ENCODE data around the gene HPS4.
"Not testable (repeated sequence)": the region's sequence is repeated elsewhere in the genome, so short reads cannot be mapped to it uniquely, and the experiment has no call there.

HPS4 gene

DNA sequence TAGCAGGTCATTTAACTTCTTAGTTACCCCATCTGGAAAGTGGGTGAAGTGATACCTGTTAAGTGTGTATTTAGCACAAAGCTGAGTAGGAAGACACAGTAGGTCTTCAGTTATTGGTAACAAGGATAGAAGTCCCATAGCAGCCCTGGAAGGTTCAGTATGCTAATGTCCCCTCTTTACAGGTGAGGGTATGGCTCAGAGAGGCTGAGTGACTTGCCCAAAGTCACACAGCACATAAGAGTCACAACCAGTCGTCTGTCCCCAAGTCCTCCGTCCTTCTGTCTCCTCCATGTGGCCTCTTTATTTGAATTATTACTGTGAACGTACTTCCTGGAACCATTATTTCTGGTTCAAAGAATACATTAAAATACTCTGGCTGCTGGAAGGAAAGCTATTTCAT is 44.0 kb downstream of the HPS4 start:
- DNase-seq = no peak

DNA sequence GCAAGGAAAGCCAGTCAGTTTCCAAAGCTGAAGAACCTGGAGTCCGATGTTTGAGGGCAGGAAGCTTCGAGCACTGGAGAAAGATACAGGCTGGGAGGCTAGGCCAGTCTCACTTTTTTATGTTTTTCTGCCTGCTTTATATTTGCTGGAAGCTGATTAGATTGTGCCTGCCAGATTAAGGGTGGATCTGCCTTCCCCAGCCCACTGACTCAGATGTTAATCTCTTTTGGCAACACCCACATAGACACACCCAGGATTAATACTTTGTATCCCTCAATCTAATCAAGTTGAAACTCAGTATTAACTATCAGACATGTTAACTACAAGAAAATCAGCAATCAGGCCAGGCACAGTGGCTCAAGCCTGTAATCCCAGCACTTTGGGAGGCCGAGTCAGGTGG is 44.8 kb downstream of the HPS4 start:
- not testable (repeated sequence) for DNase-seq

DNA sequence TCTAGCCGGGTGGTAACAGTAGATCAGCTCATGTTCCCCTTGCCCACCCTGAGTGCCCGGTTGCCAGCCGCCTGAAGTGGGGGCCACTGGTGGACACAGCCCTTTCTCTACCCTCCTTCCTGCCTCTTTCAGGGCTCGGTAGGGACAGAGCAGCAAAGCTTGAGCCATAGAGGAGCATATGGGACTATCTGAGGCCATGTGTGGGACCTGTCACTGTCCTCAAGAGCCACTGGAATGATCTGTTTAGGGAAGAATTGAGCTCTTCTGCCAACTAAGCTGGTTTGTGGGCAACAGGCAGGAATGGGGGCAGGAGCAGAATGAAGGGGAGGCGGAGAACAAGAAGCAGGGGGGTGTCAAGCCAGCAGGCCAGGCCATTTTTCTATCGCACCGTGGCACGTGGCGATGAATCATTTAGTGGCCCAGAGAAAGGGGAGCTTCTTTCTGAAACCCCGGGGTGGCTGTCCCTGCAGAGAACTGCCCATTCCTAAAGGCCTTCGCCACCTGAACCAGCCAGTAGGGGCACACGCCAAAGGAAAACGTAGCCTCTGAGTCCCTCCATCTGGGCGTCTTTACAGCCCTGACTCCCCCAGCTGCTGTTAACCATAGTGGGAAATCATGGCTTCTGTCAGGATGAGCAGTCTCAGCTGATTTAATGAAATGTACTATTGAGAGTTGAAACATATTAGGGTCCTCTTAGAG is 45.7 kb downstream of the HPS4 start:
- no peak for DNase-seq

DNA sequence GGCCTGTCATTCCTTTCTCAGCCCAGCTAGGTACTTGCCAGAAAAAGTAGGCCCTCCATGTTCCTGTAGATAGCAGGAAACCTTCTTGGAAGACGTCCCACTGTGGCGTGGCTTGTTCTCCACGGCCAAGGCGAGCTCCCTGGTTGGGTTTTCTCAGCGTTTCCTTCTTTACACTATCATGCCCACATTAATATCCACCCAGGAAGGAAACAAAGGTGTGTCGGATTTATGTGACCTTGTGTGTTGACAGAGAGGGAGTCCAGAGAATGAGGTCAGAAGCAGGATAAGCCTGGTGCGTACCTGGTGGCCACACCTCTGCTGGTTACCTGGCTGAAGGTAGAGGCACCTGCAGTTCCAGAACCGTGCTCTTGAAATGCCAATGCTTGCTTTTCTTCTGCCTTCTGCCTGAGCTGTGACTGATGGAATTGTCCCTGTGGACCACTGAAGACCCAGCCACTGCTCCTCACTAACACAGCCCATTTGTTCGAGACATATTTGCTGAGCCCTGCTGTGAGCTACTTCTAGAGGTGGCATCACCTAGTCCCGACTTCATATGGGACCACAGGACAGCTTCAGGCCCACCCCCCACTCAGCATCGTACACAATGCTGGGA is 46.6 kb downstream of the HPS4 start:
- DNase-seq = no peak

DNA sequence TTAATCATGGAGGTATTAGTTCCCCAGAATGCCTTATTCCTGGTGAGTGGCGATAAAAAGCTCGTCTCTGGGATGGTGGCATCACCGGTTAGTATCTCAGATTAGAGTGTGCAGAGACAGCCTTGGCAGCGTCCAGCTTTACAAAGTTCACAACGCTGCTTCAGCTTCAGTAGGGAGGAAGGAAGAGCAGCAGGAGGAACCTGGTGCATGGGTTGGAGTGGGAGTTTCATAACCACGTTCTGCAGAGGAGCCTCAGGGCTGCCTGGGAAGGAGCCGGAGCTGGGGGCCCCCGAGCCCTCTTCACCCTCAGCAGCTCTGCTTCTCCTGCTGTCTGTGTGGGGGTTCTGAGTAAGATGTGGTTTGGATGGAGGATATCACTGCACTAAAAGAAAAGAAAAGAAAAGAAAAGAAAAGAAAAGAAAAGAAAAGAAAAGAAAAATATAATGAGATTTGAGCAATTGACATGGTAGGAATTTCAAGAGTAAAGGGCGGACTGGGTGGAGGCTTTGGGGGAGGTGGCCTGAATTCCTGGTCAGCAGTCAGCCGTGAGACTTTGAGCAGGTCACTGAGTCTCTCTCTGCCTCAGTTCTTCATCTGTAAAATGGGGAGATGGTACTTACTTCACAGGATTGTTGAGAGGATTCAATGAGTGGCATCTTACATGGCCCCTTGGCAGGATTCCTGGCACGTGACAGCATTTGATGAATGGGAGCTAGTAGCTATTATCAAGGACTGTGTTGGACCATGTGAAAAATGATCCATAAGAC is 48.1 kb downstream of the HPS4 start:
- no peak for DNase-seq

DNA sequence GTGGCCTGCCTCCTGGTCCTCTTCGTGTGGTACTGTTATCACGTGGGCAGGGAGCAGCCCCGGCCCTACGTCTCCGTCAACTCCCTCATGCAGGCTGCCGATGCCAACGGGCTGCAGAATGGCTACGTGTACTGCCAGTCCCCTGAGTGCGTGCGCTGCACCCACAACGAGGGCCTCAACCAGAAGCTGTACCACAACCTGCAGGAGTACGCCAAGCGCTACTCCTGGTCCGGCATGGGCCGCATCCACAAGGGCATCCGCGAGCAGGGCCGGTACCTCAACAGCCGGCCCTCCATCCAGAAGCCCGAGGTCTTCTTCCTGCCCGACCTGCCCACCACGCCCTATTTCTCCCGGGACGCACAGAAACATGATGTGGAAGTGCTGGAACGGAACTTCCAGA is 49.8 kb downstream of the HPS4 start:
- no peak for DNase-seq

DNA sequence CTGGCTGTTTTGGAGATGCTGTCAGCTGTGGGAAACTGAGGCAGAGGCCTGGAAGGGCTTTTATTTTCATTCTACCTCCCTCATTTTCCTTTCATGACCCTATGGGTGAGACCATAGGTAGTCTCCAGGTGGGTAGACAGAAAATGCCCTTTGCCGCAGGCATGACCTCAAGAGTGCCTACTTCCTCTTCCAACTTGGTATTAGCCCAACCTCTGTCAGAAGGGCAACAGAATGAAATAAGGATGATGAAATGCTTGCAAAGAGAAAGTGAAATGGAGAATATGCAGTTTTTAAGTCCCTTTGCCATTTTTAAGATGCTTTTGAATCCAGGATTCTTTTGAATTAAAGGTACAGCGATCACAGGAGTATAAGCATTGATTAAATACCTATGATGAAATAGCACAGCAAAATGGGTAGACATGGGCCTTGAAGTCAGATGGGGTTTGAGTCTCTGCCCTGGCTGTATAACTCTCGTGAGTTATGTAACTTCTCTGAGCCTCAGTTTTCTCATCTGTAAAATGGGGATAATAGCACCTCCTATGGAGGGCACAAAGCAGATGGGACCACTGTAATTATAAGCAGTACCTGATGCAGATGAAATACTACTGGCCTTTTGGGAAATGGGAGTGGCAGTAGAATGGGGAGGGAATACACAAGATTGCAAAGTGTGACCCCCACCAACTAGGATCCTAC is 50.8 kb downstream of the HPS4 start:
- no peak for DNase-seq

DNA sequence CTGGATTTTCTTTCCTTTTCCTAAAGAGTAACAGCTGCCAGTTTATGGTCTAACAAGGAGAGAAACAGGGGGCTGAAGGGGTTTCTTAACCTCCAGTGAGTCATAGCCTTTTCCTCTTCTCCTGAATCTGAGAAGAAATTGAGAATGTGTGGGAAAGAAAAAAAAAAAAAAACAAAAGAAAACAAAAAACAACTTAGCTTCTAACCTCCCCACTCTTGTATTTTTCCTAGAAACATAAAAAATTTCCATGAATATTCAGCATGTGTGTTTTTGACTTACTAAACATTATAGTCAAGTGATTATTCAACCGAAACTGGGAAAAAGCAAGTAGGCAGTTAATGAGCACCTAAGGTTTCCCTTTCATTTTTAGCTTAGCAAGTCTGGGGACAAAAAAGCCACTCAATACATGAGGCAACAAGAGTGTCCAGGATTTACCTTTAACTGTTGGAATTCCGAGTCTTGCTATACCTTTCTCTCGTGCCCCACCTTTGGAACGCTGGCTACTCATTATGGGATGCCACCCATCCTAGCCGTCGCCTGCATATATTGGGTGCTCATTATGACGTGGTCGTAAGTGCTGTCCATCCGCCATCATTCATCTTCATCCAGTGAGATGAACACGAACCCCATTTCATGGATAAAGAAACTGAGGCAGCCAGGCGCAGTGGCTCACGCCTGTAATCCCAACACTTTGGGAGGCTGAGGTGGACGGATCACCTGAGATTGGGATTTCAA is 52.2 kb downstream of the HPS4 start:
- DNase-seq = no peak

DNA sequence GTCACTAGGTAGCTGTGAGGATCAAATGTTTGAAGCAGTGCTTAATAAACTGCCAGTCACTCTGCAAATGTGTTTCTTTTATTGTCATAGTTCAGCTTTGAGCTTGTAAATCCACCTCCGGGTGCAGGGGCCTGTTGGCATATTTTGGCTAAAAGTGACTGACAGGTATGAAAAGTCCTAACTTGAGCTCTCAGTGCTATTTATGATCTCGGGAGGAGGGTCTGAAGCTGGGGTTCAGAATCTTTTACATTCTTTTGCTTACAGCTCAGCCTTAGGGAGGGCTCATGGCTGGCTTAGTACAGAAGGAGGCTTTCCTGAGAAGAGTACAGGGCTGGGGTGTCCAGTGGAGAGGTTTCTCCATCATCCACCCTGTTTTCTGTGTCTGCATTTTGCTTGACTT is 53.0 kb downstream of the HPS4 start:
- no peak for DNase-seq

DNA sequence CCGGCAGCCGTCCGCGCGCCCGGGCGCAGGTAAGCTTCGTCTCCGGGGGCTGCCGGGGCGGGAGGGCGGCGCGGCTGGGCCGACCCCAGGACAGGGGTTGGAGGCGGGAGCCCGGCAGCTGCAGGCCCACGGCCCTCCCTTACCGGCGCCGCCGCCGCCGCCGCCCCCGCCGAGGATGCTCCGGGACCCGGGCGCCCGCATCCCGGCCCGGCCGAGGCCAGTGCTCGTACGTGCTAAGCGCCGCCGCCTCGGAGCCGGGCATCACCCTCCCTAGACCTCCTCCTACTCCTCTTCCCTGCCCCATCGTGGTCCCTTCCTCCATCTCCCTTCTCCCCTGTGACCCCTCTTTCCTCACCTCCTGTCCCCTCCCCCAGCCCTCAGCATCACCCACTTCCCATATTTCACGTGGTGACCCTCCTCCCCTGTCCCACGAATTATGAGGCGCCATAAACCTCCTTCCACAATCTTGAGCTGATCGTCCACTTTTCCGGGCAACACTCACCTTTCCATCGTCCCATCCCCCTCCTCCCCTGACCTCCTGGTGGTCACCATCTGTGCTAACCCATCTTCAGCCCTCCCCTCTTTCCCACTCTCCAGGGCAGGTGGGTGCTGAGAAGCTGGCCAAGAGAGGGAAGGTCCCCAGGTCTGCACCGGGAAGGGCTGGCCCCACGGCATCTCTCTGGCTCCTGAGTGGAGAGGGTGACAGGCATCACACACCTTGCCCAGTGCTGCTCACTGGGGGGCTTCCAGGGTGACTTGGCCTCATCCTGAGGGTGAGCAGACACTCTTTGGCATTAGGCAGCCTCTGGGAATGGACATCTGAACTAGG is 53.9 kb downstream of the HPS4 start:
- DNase-seq = no peak

DNA sequence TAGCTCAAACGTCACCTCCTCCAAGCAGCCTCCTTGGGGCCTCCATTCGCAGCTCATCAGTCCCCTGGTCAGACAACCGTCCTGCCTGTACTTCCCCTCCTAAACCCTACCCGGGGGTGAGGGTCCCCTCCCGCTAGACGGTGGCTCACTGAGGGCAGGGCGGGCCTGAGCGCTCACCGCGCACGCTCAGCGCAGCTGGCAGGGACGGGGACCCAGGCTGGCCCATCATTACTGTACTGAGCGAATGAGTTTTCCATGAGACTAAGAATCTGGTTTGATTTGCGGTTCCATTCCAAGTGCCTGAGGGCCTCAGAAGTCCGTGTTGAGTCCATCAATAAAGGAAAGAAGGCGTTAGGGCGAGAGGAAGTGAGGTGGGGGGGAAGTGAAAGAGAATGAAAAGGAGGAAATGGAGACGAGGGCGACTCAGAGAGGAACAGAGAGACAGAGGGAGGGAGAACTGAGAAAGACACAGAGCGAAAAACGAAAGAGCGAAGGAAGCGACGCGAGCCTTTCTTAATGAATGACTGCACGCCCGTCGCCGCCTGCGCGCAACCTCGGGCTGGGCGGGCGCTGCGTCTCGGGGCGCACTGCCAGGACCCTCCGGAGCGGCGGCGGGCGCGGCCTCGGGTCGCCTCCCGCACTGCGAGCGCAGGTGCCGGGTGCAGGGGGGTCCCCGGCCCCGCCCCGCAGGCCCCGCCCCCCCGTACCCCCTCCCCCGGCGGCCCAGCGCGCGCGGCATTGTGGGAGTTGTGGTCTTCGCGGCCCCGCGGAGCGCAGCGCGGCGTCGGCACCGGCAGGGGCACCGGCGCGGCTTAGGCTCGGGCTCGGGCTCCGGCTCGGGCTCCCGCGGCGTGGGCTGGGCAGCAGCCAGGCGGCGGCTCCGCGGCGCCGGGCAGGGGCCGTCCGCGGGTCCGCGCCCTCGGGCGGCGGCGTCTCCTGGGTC is 54.8 kb downstream of the HPS4 start, which contains the start of gene ASPHD2:
Gene ASPHD2 (plus strand): TSS at position 746 of the 943 bp plus-strand sequence. CDS start 4,356 bp downstream, outside the sequence.
- DNase-seq = peak; percentile 82

DNA sequence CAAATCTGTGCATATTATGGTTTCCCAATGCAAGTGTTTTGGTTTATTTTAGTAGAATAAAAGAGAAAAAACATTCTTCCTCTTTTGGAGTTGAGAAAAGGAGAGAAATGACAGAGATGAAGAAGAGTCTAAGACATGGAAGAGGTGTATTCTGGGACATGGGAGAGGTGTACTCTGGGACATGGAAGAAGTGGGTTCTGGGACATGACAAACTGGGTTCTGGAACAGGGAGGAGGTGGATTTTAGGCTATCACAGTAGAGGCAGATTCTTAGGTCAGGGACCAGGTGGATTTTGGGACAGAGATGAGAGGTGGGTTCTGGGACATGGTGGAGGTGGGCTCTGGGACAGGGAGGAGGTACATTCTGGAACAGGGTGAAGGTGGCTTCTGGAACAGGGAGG is 56.7 kb downstream of the HPS4 start:
- DNase-seq = no peak

DNA sequence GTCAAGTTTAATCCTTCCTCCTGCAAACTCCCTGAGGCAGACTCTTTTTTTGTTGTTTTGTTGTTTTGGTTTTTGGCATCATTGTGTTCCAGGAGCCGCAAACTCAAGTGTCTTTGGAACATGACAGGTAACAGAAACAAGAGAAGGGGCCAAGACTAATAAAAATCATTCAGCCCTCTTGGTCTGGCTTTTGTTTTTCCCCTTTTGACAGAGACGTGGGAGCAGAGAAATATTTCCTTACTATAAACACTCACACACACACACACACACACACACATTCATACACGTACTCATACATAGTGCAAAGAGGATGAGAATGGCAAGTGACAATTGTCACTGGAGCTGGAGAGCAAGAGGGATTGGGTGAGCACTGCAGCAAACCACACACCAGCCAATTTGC is 65.0 kb downstream of the HPS4 start:
- DNase-seq = no peak

DNA sequence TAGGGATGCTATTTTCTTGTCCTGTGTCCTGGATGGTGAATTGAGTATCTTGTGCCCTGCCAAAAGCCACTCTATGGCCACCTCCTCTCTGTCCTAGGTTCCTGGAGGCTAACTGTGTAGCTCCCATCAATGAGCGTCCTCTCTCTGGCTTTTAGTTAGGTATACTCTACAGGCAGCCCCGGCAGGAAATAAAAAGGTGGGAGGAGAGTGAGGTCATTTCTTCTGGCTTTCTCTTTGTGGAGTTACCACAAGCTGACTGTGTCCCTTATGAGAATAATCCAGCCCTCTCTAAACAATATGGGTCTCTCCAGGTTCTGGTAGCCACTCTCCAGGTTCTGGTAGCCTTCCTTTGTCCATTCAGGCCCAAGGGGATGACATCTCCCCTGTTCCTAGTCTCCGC is 66.2 kb downstream of the HPS4 start:
- no peak for DNase-seq

DNA sequence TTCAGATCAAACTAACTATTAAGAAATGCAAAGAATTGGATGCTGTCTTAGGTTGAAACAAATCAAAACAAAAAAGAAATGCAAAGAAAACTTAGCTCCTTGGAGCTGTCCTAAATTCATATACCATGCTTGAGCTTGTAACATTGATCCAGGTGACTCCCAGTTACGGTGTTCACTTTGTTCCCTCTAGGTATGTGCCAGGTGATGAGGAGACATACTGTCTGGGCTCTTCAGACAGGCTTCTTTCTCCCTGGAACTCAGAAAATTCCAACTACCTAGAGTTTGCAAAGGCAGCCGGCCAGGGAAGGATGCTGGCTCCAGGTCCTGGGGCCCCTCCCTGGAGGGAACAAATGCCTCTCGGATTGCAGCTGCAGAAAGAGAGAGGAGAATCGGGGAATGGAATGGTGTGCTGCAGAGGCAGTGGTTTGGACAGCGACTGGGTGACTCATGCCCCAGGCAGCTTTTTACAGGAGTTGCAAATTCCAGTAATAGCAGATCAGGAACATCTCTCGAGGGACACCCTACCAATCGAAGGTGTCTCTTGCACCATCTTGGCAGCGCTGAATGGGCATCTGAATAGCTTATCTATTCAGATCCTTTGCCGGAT is 66.8 kb downstream of the HPS4 start:
- DNase-seq = peak; percentile 81

DNA sequence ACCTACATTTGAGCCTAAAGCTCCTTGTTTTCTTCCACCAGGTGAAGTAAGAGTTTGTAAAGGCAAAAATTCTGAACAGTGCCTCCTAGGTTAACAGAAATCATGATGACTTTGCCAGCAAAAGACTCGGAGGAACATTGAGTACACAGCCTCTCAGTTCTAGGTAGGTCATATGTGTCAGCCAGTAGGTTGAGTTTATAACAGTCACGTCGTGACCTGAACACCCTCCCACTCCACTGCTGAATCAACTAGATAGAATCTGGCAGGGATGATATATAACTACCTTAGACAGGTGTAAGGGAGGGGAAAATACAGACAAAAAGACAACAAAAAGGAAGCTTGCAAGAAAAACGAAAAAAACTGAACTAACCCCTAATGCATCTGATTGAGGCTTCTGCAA is 67.3 kb downstream of the HPS4 start:
- DNase-seq = no peak

DNA sequence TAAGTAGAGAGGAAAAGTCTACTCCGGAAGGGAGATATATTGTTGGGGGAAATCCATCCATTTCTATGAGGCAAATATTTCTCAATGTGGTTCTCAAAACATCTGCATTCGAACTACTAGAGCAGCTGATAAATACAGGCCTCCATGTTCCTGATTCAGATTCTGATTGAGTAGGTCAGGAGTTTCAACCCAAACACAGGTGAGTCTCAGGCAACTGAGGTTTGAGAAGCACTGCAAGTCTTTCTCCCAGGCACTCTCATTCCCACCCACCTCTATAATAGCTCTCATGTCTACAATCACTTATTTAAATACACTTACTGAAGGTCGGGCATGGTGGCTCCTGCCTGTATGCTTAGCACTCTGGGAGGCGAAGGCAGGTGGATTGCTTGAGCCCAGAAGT is 69.2 kb downstream of the HPS4 start:
- DNase-seq = no peak

DNA sequence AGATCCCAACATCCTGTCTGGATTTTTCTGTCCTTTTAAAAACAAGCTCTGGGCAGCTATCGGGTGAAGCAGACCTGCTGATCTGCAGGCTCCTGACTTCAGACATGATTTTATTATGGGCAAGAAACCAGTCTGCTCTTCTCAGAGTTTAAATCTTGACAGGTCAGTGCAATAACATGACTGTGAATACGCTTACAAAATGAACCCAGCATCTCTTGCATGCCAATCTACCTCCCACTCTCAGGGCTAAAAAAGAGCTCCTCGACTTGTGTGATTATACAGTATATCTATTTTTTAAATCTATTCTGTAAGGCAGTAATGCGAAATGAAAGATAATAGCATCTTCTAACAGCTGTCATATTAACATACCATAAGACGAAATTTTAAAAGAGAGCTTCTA is 73.2 kb downstream of the HPS4 start:
- no peak for DNase-seq

DNA sequence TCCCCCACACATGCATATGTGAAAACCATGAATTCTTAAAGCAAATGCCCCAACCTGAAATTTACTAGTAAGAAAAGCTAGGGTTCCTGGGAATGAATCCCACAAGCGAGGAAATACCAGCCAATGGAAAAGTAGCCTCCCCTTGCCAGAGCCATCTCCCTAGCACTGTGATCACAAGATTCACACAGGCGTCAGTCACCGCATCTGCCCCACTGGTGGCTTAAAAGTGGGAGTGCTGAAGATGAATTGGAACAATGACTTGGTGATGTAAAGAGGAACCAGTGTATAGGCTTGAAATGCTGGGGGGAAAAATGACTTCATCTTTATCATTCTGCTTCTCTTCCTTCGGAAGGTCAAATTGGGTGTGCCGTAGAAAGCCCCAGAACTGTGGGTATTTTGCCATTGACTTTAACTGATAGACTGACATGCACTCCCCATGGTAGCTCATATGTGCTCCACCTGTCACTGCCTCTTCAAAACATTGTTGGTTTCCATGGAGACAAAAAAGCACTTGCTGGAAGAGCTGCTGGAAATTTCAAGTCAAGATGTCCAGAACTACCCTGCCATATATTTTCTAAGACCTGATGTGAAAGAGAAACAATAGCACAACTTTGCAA is 73.8 kb downstream of the HPS4 start:
- DNase-seq = no peak
